Measurements from ENCODE around the gene EBF4. TPM values are rescaled to one million over a fixed set of nuclear protein-coding genes. Genes with fewer than 3 reads are reported as not detected.

The EBF4 gene, protein sequence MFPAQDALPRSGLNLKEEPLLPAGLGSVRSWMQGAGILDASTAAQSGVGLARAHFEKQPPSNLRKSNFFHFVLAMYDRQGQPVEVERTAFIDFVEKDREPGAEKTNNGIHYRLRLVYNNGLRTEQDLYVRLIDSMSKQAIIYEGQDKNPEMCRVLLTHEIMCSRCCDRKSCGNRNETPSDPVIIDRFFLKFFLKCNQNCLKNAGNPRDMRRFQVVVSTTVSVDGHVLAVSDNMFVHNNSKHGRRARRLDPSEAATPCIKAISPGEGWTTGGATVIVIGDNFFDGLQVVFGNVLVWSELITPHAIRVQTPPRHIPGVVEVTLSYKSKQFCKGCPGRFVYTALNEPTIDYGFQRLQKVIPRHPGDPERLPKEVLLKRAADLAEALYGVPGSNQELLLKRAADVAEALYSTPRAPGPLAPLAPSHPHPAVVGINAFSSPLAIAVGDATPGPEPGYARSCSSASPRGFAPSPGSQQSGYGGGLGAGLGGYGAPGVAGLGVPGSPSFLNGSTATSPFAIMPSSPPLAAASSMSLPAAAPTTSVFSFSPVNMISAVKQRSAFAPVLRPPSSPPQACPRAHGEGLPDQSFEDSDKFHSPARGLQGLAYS
- polyA plus RNA-seq (2012; ENCODE audit: missing spikeins), result not detected

DNA sequence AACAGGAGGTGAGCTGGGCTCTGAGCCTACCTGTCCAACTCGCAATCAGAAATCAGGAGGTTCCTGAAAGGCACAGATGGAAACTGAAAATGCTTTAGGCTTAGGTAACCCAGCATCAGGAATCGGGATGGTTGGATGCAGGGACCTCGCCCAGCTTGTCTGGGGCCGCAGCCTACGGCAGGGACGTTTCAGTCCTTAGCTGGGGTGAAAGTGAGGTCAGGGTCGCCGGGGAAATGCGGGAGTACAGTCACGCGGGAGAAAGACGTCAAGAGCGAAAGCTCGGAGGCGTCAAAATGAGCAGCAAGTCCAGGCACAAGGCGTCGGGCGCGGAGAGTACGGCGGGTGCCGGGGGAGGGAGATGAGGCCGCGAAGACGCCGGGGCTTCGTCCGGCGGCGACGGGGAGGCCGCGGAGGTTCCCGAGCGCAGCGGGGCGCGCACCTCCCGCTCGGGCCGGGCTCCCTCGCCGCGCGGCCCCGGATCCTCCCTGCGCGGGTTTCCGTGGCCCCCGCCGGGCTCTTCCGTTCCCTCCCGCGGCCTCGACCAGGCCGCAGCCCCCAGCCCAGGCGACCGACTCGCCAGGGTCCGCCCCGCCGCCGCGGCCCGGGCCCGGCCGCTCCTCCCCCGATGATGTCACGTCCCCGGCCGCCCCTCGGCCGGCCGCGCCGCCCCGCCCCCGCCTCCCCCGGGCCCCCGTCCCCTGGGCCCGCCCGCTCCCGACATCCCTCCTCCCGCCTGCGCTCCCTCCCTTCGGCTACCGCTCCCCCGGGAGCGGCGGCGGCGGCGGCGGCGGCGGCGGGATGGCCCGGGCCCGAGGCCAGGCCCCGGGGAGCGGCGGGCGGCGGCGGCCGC is at the start of gene EBF4:
TSS of gene EBF4 (plus strand) at position 745 of the 850 bp plus-strand sequence. CDS start 866 bp downstream, outside the sequence.
- TF ChIP-seq TAF1 (IDR thresholded peaks at IDR 0.05; ENCODE audit: borderline replicate concordance, low read depth, low read length) (no peak), POLR2AphosphoS5 (IDR thresholded peaks at IDR 0.05; ENCODE audit: low read depth, low read length) (no peak), POLR2A (IDR thresholded peaks at IDR 0.05; ENCODE audit: low read depth, low read length) (no peak)
- no peak for FAIRE-seq
- DNase-seq (ENCODE audit: insufficient read length), result peak; percentile 59

DNA sequence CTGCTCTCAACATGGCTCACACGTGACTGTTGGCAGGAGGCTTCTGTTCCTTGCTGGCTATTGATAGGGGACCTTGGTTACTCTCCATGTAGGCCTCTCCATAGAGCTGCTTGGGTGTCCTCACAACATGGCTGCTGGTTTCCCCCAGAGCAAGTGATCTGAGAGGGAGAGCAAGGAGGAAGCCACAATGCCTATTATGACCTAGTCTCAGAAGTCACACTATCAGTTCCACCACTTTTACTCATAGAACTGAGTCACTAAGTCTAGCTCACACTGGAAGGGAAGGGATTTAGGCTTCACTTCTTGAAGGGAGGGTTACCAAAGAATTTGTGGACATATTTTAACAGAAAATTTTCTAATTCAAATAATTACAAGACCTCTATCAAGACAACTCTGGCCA is 48.9 kb upstream of the EBF4 start:
- TF ChIP-seq POLR2A (IDR thresholded peaks at IDR 0.05; ENCODE audit: low read depth, low read length) (no peak), TAF1 (IDR thresholded peaks at IDR 0.05; ENCODE audit: borderline replicate concordance, low read depth, low read length) (no peak), POLR2AphosphoS5 (IDR thresholded peaks at IDR 0.05; ENCODE audit: low read depth, low read length) (no peak)
- no peak for FAIRE-seq
- DNase-seq (ENCODE audit: insufficient read length), result no peak

DNA sequence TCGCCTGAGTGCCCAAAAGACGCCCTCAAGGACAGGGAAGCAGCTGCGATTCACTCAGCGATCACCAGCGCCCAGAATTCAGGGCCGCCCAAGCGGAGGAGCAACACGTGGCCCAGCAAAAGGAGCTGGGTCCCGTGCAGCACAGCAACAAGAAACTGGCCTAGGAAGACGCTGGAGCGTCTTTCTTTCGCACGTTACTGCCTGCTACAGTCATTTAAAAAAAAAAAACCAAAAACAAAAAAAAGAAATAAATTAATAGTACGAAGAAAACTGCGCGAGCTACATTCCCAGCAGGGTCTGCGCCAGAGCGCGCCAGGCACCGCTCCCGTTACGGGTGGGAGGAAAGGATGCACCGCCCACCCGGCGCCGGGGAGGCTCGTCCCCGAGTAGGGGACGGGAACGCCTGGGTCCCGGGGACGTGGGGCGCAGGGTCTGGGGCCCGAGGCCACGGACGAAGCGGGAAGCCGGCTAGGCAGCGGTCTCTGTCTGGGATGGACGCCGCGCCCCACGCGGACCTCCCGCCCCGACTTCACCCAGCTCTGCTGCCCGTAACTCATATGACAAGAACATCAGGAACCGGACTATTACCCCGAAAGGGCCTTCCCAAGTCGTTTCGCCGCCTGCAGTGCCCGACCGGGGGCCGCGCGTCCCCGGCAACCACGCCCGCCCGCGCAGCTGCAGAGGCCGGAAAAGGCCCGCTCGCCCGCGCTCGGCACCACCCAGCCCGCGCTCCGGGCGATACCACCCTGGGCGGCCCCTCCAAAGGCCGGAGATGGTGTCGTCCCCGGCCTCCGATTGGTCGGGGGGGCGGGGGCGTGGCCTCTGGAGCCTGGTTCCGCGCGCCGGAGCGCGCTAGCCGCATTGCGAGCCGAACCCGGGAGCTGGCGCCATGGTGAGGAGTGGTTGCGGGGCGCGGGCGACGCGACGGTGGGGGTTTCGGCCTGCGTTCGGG is 40.5 kb upstream of the EBF4 start, which contains the start of gene NOP56:
TSS of gene NOP56 (plus strand) at position 861 of the 952 bp plus-strand sequence. CDS start at position 890, 29 bp downstream.
- FAIRE-seq (peak; percentile 98), DNase-seq (ENCODE audit: insufficient read length) (peak; percentile 83)
- TF ChIP-seq TAF1 (IDR thresholded peaks at IDR 0.05; ENCODE audit: borderline replicate concordance, low read depth, low read length) (peak; percentile 97), POLR2AphosphoS5 (IDR thresholded peaks at IDR 0.05; ENCODE audit: low read depth, low read length) (peak; percentile 98), POLR2A (IDR thresholded peaks at IDR 0.05; ENCODE audit: low read depth, low read length) (peak; percentile 99)

DNA sequence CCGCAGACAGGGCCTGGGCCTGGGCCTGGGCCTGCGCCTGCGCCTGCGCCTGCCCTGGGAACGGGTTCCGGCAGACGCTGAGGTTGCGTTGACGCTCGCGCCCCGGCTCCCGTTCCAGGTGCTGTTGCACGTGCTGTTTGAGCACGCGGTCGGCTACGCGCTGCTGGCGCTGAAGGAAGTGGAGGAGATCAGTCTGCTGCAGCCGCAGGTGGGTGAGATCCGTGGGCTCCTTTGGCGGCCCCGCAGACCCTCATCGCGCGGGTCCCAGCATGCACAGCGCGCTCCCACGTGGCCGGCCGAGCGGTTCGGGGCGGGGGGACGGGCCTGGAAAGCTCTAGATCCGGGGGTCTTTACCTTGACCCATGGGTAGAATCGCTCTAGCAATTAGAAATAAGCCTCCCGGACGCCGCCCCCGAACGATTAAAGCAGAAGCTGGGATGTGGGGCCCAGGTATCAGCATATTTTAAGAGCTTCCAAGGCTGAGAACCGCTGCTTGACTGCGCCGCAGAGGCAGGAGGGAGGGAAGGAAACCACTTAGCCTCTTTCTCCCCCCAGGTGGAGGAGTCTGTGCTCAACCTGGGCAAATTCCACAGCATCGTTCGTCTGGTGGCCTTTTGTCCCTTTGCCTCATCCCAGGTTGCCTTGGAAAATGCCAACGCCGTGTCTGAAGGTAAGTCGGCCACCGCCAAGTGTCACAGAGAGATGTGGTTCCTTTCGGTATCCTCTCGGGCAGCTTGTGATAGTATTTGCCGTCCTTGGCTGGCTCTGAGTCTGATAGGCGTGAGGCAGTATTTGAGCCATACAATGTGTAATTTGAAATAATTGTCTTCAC is 39.6 kb upstream of the EBF4 start:
- FAIRE-seq, result peak; percentile 48
- no peak; the same call in 1 of the 2 replicates for TF ChIP-seq POLR2A (IDR thresholded peaks at IDR 0.05; ENCODE audit: low read depth, low read length)
- TF ChIP-seq POLR2AphosphoS5 (IDR thresholded peaks at IDR 0.05; ENCODE audit: low read depth, low read length), result no peak
- TF ChIP-seq TAF1 (IDR thresholded peaks at IDR 0.05; ENCODE audit: borderline replicate concordance, low read depth, low read length), result no peak
- DNase-seq (ENCODE audit: insufficient read length), result peak; percentile 37

DNA sequence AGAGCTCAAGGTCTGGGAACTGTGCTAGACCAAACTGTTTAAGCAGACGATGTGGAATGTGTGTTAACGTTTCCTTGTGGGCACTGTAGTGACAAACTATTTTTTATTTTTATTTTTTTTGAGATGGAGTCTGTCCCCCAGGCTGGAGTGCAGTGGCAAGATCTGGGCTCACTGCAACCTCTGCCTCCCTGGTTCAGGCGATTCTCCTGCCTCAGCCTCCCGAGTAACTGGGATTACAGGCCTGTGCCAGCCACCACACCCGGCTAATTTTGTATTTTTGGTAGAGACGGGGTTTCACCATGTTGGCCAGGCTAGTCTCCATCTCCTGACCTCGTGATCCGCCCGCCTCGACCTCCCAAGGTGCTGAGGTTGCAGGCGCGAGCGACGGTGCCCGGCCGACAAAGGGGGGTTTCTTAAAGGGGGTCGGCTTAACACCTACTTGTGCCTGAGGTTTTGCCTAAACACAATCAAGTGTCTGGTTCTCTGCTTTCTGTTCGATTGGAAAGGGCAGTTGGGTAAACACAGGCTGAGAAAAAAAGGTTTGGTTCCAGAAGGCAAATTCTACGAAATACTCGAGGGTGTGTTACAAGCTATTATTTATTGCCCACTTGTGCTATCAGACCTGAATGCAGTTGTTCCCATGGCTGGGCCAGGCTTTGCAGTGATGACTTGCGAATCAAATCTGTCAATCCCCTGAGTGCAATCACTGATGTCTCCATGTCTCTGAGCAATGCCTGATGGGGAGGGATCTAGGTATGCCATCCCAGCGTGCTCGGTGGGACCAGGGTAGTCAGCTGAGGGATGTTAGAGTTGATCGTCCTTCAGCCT is 38.8 kb upstream of the EBF4 start:
- FAIRE-seq (no peak), DNase-seq (ENCODE audit: insufficient read length) (no peak)
- TF ChIP-seq POLR2AphosphoS5 (IDR thresholded peaks at IDR 0.05; ENCODE audit: low read depth, low read length) (no peak; the same call in 1 of the 2 replicates), TAF1 (IDR thresholded peaks at IDR 0.05; ENCODE audit: borderline replicate concordance, low read depth, low read length) (no peak), POLR2A (IDR thresholded peaks at IDR 0.05; ENCODE audit: low read depth, low read length) (peak; percentile 52)

DNA sequence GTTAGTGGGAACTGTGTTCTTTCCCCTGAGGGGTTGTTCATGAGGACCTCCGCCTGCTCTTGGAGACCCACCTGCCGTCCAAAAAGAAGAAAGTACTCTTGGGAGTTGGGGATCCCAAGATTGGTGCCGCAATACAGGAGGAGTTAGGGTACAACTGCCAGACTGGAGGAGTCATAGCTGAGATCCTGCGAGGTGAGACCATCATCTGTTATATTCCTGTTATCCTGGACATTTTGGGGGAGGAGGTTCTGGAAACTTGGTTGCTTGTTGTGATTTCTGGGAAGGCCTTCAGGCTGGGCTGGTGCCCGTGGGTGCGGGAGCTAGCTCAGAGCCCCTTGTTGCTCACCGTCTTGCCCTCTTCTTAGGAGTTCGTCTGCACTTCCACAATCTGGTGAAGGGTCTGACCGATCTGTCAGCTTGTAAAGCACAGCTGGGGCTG is 38.2 kb upstream of the EBF4 start:
- TF ChIP-seq POLR2AphosphoS5 (IDR thresholded peaks at IDR 0.05; ENCODE audit: low read depth, low read length) (peak; percentile 25), POLR2A (IDR thresholded peaks at IDR 0.05; ENCODE audit: low read depth, low read length) (0 out of 2 replicates have a peak, but pooled peaks have one; percentile 7), TAF1 (IDR thresholded peaks at IDR 0.05; ENCODE audit: borderline replicate concordance, low read depth, low read length) (no peak)
- DNase-seq (ENCODE audit: insufficient read length), result no peak
- no peak for FAIRE-seq

DNA sequence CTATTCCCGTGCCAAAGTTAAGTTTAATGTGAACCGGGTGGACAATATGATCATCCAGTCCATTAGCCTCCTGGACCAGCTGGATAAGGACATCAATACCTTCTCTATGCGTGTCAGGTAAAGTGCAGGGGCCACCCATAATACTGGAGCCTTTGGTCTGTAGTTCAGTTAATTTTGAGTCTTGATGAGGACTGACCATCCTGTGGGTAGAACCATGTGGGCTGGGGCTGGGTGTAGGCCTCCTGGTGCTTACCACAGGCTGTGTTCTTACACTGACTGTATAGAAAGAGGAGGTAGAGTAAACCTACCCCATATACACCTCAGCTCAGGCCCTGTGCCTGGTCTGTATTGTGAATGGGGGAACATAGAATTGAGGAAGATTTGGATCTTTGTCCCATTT is 37.7 kb upstream of the EBF4 start:
- TF ChIP-seq POLR2A (IDR thresholded peaks at IDR 0.05; ENCODE audit: low read depth, low read length) (no peak), TAF1 (IDR thresholded peaks at IDR 0.05; ENCODE audit: borderline replicate concordance, low read depth, low read length) (no peak), POLR2AphosphoS5 (IDR thresholded peaks at IDR 0.05; ENCODE audit: low read depth, low read length) (no peak; the same call in 1 of the 2 replicates)
- DNase-seq (ENCODE audit: insufficient read length) (no peak), FAIRE-seq (no peak)

DNA sequence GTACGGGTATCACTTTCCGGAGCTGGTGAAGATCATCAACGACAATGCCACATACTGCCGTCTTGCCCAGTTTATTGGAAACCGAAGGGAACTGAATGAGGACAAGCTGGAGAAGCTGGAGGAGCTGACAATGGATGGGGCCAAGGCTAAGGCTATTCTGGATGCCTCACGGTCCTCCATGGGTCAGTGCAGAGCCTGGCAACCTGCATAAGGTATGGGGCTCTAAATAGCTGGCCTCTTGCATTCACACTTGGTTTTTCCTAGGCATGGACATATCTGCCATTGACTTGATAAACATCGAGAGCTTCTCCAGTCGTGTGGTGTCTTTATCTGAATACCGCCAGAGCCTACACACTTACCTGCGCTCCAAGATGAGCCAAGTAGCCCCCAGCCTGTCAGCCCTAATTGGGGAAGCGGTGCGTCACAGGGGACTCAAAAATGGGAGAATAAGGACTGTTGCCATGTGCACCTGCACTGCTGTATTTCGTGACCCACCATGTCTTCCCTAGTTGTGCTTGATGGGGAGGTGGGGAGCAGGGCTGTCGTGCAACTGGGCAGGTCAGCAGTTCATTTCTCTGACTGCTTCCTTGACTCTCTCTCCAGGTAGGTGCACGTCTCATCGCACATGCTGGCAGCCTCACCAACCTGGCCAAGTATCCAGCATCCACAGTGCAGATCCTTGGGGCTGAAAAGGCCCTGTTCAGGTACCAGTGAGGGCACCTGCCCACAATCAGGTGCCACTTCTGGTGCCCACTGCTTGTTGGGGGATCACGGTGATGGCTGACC is 37.1 kb upstream of the EBF4 start:
- TF ChIP-seq POLR2A (IDR thresholded peaks at IDR 0.05; ENCODE audit: low read depth, low read length) (peak; percentile 57; the same call in 1 of the 2 replicates), TAF1 (IDR thresholded peaks at IDR 0.05; ENCODE audit: borderline replicate concordance, low read depth, low read length) (no peak), POLR2AphosphoS5 (IDR thresholded peaks at IDR 0.05; ENCODE audit: low read depth, low read length) (peak; percentile 68)
- DNase-seq (ENCODE audit: insufficient read length) (no peak), FAIRE-seq (no peak)
